Osteoblast (primary cell): ENCODE data around the gene SCEL. TPM values are rescaled to one million over a fixed set of nuclear protein-coding genes. Genes with fewer than 3 reads are reported as not detected.

Experiments used
- DNase-seq: peaks from one replicate; pipeline ENCODE4 v3.0.0; 2011; ENCODE audit warnings: low spot score, mixed read lengths; ENCODE audit not compliant: insufficient read length; ENCODE audit errors: missing footprints
- H2AFZ ChIP-seq: 2 replicates; pipeline ENCODE4 v1.6.0; 2011; ENCODE audit warnings: mild to moderate bottlenecking, low read length
- H3K27ac ChIP-seq: 2 replicates; pipeline ENCODE4 v1.5.1; 2011; ENCODE audit warnings: mild to moderate bottlenecking, low read depth, low read length, moderate library complexity
- H3K27me3 ChIP-seq: 2 replicates; pipeline ENCODE4 v1.6.0; 2012; ENCODE audit warnings: mild to moderate bottlenecking, control low read depth, inconsistent platforms, low read length, moderate library complexity; ENCODE audit not compliant: insufficient read depth
- H3K36me3 ChIP-seq: 2 replicates; pipeline ENCODE4 v1.5.1; 2011; ENCODE audit warnings: mild to moderate bottlenecking, low read length, control low read depth, moderate library complexity; ENCODE audit not compliant: insufficient read depth
- H3K4me1 ChIP-seq: 2 replicates; pipeline ENCODE4 v1.5.1; 2011; ENCODE audit warnings: mild to moderate bottlenecking, low read length, control low read depth, moderate library complexity; ENCODE audit not compliant: insufficient read depth
- H3K4me2 ChIP-seq: 2 replicates; pipeline ENCODE4 v1.6.0; 2011; ENCODE audit warnings: mild to moderate bottlenecking, low read length; ENCODE audit not compliant: insufficient read depth
- H3K4me3 ChIP-seq: fragments of 200-600 bp; sonication (generic); 3 replicates; pipeline ENCODE4 v1.5.1; 2012; ENCODE audit warnings: mild to moderate bottlenecking, low read length, inconsistent platforms; ENCODE audit not compliant: insufficient read depth
- H3K79me2 ChIP-seq: 2 replicates; pipeline ENCODE4 v1.6.0; 2012; ENCODE audit warnings: mild to moderate bottlenecking, low read length, control low read depth, inconsistent platforms; ENCODE audit not compliant: insufficient read depth
- H3K9me3 ChIP-seq: 2 replicates; pipeline ENCODE4 v1.5.1; 2011; ENCODE audit warnings: low read depth, low read length, control low read depth
- H4K20me1 ChIP-seq: 2 replicates; pipeline ENCODE4 v1.6.0; 2012; ENCODE audit warnings: mild to moderate bottlenecking, low read length, control low read depth; ENCODE audit not compliant: insufficient read depth
- CTCF ChIP-seq: IDR thresholded peaks from 2 replicates; pipeline ENCODE4 v1.5.1; 2011; ENCODE audit warnings: mild to moderate bottlenecking, low read depth, low read length, moderate library complexity; ENCODE audit errors: extremely low read depth
- total RNA-seq: library from RNA; depleted of rRNA; stranded (reverse); fragments of >200 nt; gene quantifications from 2 replicates; pipeline ENCODE4 v1.2.3, GENCODE V29; 2012

The SCEL gene
- total RNA-seq, 1 donor = not detected

- no peaks in the 10 kb centered on the region for H3K27me3 ChIP-seq
- no peak for TF ChIP-seq CTCF
- H3K79me2 ChIP-seq = no peaks in the 10 kb centered on the region
- no peak overlapping the region for H3K4me2 ChIP-seq
- no peaks in the 10 kb centered on the region for H3K36me3 ChIP-seq
- no peaks in the 10 kb centered on the region for H3K9me3 ChIP-seq
- no peak overlapping the region for H3K27ac ChIP-seq
- no peak for DNase-seq
- H3K4me1 ChIP-seq = peaks cover 16% of the 10 kb centered on the region
- no peak overlapping the region for H2AFZ ChIP-seq
- no peak overlapping the region for H3K4me3 ChIP-seq
- no peaks in the 10 kb centered on the region for H4K20me1 ChIP-seq
Measured at GRCh38 chr13:77519808-77520207, 15.7 kb upstream of the SCEL start.

GRCh38 chr13:77521194-77521593 lies 14.3 kb upstream of the SCEL start:
- Histone ChIP-seq H3K4me1 (peaks cover 10% of the 10 kb centered on the region), H3K79me2 (no peaks in the 10 kb centered on the region), H3K27me3 (no peaks in the 10 kb centered on the region), H3K4me3 (no peak overlapping the region), H4K20me1 (no peaks in the 10 kb centered on the region), H3K9me3 (no peaks in the 10 kb centered on the region), H2AFZ (no peak overlapping the region), H3K4me2 (no peak overlapping the region), H3K36me3 (no peaks in the 10 kb centered on the region), H3K27ac (no peak overlapping the region)
- DNase-seq = no peak
- TF ChIP-seq CTCF = no peak

- no peak for TF ChIP-seq CTCF
Measured at GRCh38 chr13:77521595-77522367, 13.7 kb upstream of the SCEL start.

GRCh38 chr13:77522444-77522843 lies 13.1 kb upstream of the SCEL start:
- H3K27me3 ChIP-seq = no peaks in the 10 kb centered on the region
- no peak for TF ChIP-seq CTCF
- no peaks in the 10 kb centered on the region for H3K9me3 ChIP-seq
- H3K79me2 ChIP-seq = no peaks in the 10 kb centered on the region
- H3K4me1 ChIP-seq = peaks cover 10% of the 10 kb centered on the region
- no peak overlapping the region for H3K4me3 ChIP-seq
- no peak for DNase-seq
- no peaks in the 10 kb centered on the region for H3K36me3 ChIP-seq
- H4K20me1 ChIP-seq = no peaks in the 10 kb centered on the region
- no peak overlapping the region for H3K27ac ChIP-seq
- no peak overlapping the region for H2AFZ ChIP-seq
- no peak overlapping the region for H3K4me2 ChIP-seq

More at GRCh38 chr13:77521595-77522367, 13.7 kb upstream of the SCEL start:
- H2AFZ ChIP-seq = no peak overlapping the region
- no peak for DNase-seq
- H3K9me3 ChIP-seq = no peaks in the 10 kb centered on the region
- H3K27ac ChIP-seq = no peak overlapping the region
- no peak overlapping the region for H3K4me3 ChIP-seq
- H3K4me1 ChIP-seq = peaks cover 10% of the 10 kb centered on the region
- no peak overlapping the region for H3K4me2 ChIP-seq
- no peaks in the 10 kb centered on the region for H3K79me2 ChIP-seq
- no peaks in the 10 kb centered on the region for H3K36me3 ChIP-seq
- H3K27me3 ChIP-seq = no peaks in the 10 kb centered on the region
- no peaks in the 10 kb centered on the region for H4K20me1 ChIP-seq
